ENCODE data around the gene CENPO. TPM values are rescaled to one million over a fixed set of nuclear protein-coding genes. Genes with fewer than 3 reads are reported as not detected.

CENPO gene
- polyA plus RNA-seq, 2 of the 4 experiments (the other 2 are of a cell fraction): 49.6 to 62.0 TPM

- TF ChIP-seq MAFK (IDR thresholded peaks at IDR 0.05; ENCODE audit: partially characterized antibody) (no peak), CBX8 (IDR thresholded peaks at IDR 0.05) (no peak), FOXS1 (CRISPR knock-in tag; IDR thresholded peaks at IDR 0.05) (no peak), HOXB5 (CRISPR knock-in tag; IDR thresholded peaks at IDR 0.05) (no peak), ESRRA (IDR thresholded peaks at IDR 0.05; ENCODE audit: borderline replicate concordance, low read length) (no peak), ZFP36 (IDR thresholded peaks at IDR 0.05; ENCODE audit: borderline replicate concordance, partially characterized antibody) (no peak)
Measured at GRCh38 chr2:24860631-24861030, 67.4 kb downstream of the CENPO start (continued).

GRCh38 chr2:24861500-24861899 is 68.3 kb downstream of the CENPO start:
- CTCF ChIA-PET: interaction anchor here (1.0 kb wide), 1 partner anchor 34 kb away, joined by 3 read pairs; no protein-coding TSS in a partner anchor
- FAIRE-seq: no peak
- TF ChIP-seq HMGXB4 (CRISPR knock-in tag; IDR thresholded peaks at IDR 0.05; ENCODE audit: borderline replicate concordance) (no peak), HOXA7 (CRISPR knock-in tag; IDR thresholded peaks at IDR 0.05) (no peak), CHD4 (IDR thresholded peaks at IDR 0.05; ENCODE audit: borderline replicate concordance) (no peak), ZSCAN20 (CRISPR knock-in tag; IDR thresholded peaks at IDR 0.05) (no peak), FOSL2 (IDR thresholded peaks at IDR 0.05) (no peak), FOSL2 (CRISPR knock-in tag; IDR thresholded peaks at IDR 0.05) (no peak), MAFK (IDR thresholded peaks at IDR 0.05; ENCODE audit: partially characterized antibody) (no peak), ZC3H11A (IDR thresholded peaks at IDR 0.05) (no peak), EHMT2 (IDR thresholded peaks at IDR 0.05; ENCODE audit: low read depth) (no peak), SMC3 (IDR thresholded peaks at IDR 0.05) (no peak), CTCF (IDR thresholded peaks at IDR 0.05) (no peak), GATA3 (IDR thresholded peaks at IDR 0.05; ENCODE audit: borderline replicate concordance) (no peak), RAD21 (conservative IDR thresholded peaks at IDR 0.05 in 1 of 2, IDR thresholded peaks at IDR 0.05 in 1 of 2) (no peak), NFE2L2 (conservative IDR thresholded peaks at IDR 0.05; ENCODE audit: low read length) (no peak), BCL3 (IDR thresholded peaks at IDR 0.05) (no peak)
- H3K4me3 ChIP-seq: no peak overlapping the region
- H3K9me3 ChIP-seq: no peaks in the 10 kb centered on the region
- H3K4me2 ChIP-seq: no peak overlapping the region
- no peak for ATAC-seq
- 93% methylated on average over 11 of the region's 11 CpGs for WGBS (ENCODE audit: missing lambda C conversion rate)
- no peaks in the 10 kb centered on the region for H3K4me1 ChIP-seq
- H3K27ac ChIP-seq: no peak overlapping the region
- no peak for DNase-seq (ENCODE audit: low read depth in 1 of 2, low spot score in 1 of 2)
- POLR2A ChIA-PET: no interaction called here

GRCh38 chr2:24863641-24864040 is 70.4 kb downstream of the CENPO start:
- TF ChIP-seq ATOH8 (CRISPR knock-in tag; IDR thresholded peaks at IDR 0.05; ENCODE audit: low read depth) (no peak), TP53 (CRISPR knock-in tag; IDR thresholded peaks at IDR 0.05) (no peak), SMC3 (IDR thresholded peaks at IDR 0.05) (no peak)
- CTCF ChIA-PET: no interaction called here
- ATAC-seq (no peak), FAIRE-seq (no peak), DNase-seq (ENCODE audit: low read depth in 1 of 2, low spot score in 1 of 2) (no peak)
- H3K4me3 ChIP-seq: no peak overlapping the region
- POLR2A ChIA-PET: no interaction called here
- no peaks in the 10 kb centered on the region for H3K9me3 ChIP-seq
- no peaks in the 10 kb centered on the region for H3K4me1 ChIP-seq
- WGBS (ENCODE audit: missing lambda C conversion rate): 90% methylated on average over 3 of the region's 3 CpGs
- H3K27ac ChIP-seq: no peak overlapping the region
- no peak overlapping the region for H3K4me2 ChIP-seq
